HG02759 (cell line): ENCODE results near the gene SNX32.
A peak's percentile ranks its signal among the peaks of the same experiment; 100 is the strongest.

Source experiments
- ATAC-seq: cut with Tn5 transposase; IDR thresholded peaks from one replicate; pipeline ENCODE4 v1.9.1; 2021; ENCODE audit warnings: mild to moderate bottlenecking, moderate library complexity; ENCODE audit not compliant: unreplicated experiment

SNX32 gene

DNA sequence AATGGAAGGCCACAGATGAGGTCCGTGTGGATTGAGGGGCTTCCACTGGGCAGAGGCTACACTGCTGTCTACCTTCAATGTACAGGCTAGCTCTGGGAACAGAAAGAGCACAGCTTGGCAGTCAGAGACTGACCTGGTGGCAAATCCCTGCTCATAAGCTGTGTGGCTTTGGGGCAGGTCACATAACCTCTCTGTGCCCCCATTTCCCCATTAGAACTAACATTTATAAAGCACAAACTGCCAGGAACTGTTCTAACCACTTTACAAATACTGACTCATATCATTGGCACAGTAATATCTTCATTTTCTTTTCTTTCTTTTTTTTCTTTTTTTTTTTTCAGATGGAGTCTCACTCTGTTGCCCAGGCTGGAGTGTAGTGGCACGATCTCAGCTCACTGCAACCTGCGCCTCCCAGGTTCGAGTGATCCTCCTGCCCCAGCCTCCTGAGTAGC is 63.3 kb downstream of the SNX32 start:
- ATAC-seq = no peak

DNA sequence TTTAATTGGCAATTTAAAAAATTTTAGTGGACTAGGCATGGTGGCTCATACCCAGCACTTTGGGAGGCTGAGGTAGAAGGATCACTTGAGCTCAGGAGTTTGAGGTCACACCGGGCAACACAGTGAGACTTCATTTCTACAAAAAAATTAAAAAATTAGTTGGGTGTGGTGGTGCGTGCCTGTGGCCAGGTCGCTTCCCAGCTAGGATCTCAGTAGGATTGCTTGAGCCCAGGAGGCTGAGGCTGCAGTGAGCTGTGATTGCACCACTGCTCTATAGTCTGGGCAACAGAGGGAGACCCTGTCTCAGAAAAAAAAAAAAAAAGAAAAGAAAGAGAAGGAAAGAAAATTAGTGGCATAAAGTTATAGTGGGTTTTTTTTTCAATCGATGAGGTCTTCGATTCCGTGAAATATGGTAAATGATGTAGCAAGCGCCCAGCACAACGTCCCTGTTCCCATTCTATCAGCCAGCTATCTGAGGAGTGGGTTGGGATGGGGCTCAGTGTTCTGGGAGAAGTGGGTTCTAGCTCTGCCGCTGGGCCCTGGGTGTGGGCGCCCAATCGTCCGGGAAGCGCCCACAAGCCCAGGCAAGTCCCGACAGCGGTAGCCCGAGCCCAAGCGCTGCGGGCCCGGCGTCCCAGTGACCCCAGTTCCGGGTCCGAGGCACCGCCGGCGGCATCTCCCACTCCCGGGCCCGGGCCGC is 65.0 kb downstream of the SNX32 start:
- no peak for ATAC-seq

GRCh38 chr11:65899356-65900124 is 65.8 kb downstream of the SNX32 start:
- ATAC-seq = no peak

DNA sequence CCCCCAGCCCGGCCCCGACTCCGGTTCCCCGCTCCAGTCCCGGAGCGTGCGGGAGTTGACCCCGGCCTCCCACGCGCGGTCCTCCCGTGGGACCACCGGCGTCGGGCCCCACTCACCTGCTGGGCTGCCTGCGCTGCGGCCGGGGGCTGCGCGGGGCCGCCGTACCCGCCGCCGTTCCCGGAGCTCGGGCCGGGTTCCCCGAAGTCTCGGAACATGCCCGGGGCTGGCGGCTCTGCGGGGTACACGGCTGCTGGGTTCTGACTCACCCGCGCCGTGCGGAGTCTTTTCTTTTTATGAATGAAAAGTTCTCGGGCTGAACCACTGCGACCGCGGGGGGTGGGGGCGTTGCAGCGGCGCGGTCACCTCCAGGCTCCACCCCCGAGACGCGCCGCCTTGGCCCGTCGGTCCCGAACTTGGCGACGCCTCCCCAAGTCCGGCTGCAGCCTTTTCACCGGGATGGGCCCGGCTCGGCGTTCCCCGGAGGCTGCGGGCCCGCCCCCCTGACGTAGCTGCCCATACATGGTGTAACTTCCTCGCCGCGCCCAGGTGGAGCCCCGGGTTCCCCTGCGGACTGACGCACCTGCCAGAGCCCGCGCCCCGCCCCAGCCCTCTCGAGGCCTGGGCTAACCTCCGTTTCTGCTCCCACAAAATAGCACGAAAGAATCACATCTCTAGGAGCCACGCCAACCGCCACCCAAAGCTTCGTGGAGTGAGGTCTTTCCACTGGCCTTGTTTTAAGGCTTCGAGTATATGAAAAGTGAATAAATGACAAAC is 66.5 kb downstream of the SNX32 start, which contains the start of gene FOSL1:
Gene FOSL1 (minus strand): TSS at position 264 of the 774 bp plus-strand sequence. CDS start 49 bp downstream, at position 215.
- peak; percentile 79 for ATAC-seq

GRCh38 chr11:65900899-65901180 is 67.1 kb downstream of the SNX32 start:
- no peak for ATAC-seq

DNA sequence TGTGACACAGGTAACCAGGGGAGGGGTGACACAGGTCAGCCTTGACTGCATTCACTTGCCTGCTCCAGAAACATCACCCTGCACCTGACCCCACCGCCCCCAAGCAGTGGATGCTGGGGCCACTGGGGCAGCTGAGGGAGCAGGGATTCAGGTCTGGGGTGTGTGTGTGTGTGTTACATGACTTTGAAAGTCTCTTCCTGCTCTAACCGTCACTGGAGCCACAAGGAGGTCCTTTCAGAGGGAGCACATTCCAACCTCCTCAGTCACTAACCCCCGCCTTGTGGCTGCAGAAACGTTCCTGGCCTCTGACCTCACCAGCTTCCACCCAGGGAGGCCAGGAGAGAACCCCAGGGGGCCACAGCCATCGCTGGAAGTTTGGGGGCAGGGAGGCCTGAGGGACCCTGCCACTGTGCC is 69.3 kb downstream of the SNX32 start:
- no peak for ATAC-seq
